ENCODE measurements around the gene PRIMA1.

Gene PRIMA1

DNA sequence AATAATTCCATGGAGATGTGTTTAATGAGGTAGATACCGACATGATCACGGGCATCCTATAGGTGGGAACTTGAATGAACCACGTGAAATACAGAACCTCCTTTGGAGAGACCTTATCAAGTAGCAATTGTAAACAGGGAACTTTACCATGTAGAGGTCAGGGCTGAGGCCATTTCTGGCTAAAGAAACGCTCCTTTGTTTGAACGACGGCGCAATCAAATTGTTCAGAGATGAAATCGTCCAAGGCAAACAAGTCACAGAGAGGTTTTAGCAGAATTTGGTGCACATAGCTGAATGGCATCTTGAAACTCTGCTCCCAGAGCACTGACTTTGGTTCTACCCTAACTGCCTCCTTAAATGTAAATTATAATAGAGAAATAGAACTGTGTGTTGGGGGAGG, 9.8 kb downstream of the PRIMA1 start:
- DNase-seq = no peak
- Histone ChIP-seq H3K4me1 (ENCODE audit: control extremely low read depth in 1 of 4, control insufficient read depth in 4 of 4, insufficient read depth in 4 of 4, low read length in 3 of 4) (no peaks in the 10 kb centered on the region), H3K9me3 (ENCODE audit: control extremely low read depth in 1 of 5, control insufficient read depth in 4 of 5, insufficient read depth in 2 of 5, low read depth in 1 of 5, low read length in 4 of 5) (no peaks in the 10 kb centered on the region), H3K4me3 (ENCODE audit: control insufficient read depth in 1 of 7, extremely low read depth in 1 of 7, insufficient read depth in 4 of 7, low read depth in 2 of 7, low read length in 6 of 7) (no peak overlapping the region), H3K27me3 (replicated peaks in 2 of 5; ENCODE audit: control insufficient read depth in 4 of 5, insufficient read depth in 5 of 5, low read length in 4 of 5) (peaks cover 0 to 9% (median 4%) of the 10 kb centered on the region in 5 experiments), H3K27ac (ENCODE audit: insufficient read depth in 1 of 2, low read depth in 1 of 2, low read length in 2 of 2, poor library complexity in 1 of 2, severe bottlenecking in 2 of 2) (no peak overlapping the region), H3K36me3 (ENCODE audit: control insufficient read depth in 4 of 4, insufficient read depth in 4 of 4, low read length in 3 of 4) (no peaks in the 10 kb centered on the region)
- POLR2A ChIA-PET = no interaction called here
- WGBS (ENCODE audit: insufficient coverage) = 86% methylated on average over 7 of the region's 8 CpGs
- CTCF ChIA-PET = no interaction called here

GRCh38 chr14:93775744-93776143, 12.5 kb downstream of the PRIMA1 start:
- H3K4me1 ChIP-seq (ENCODE audit: control extremely low read depth in 1 of 4, control insufficient read depth in 4 of 4, insufficient read depth in 4 of 4, low read length in 3 of 4) = no peaks in the 10 kb centered on the region
- ChIA-PET CTCF (no interaction called here), POLR2A (no interaction called here)
- H3K27me3 ChIP-seq (replicated peaks in 2 of 5; ENCODE audit: control insufficient read depth in 4 of 5, insufficient read depth in 5 of 5, low read length in 4 of 5) = peaks cover 0 to 6% (median 0%) of the 10 kb centered on the region in 5 experiments
- no peaks in the 10 kb centered on the region for H3K36me3 ChIP-seq (ENCODE audit: control insufficient read depth in 4 of 4, insufficient read depth in 4 of 4, low read length in 3 of 4)
- H3K4me3 ChIP-seq (ENCODE audit: control insufficient read depth in 1 of 7, extremely low read depth in 1 of 7, insufficient read depth in 4 of 7, low read depth in 2 of 7, low read length in 6 of 7) = no peak overlapping the region
- no peaks in the 10 kb centered on the region for H3K9me3 ChIP-seq (ENCODE audit: control extremely low read depth in 1 of 5, control insufficient read depth in 4 of 5, insufficient read depth in 2 of 5, low read depth in 1 of 5, low read length in 4 of 5)
- H3K27ac ChIP-seq (ENCODE audit: insufficient read depth in 1 of 2, low read depth in 1 of 2, low read length in 2 of 2, poor library complexity in 1 of 2, severe bottlenecking in 2 of 2) = no peak overlapping the region
- DNase-seq = no peak
- 100% methylated on average over 1 of the region's 3 CpGs for WGBS (ENCODE audit: insufficient coverage)

DNA sequence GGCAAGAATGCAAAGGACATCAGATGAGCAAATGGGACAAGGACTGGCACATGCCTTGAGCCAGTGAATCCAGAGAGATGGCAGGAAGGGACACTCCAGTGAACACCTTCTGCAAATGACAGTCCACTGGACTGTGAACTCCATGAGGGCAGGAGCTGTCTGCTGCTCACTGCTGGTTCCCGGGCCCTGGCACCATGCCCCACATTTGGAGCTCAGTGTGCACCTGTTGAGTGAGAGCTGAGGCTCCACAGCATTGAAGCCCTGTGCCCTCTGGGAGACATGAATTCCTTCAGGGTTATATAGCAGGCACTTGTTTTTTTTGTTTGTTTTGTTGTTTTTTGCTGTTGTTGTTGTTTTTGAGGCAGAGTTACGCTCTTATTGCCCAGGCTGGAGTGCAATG, 13.1 kb downstream of the PRIMA1 start:
- CTCF ChIA-PET = no interaction called here
- 100% methylated on average over 2 of the region's 2 CpGs for WGBS (ENCODE audit: insufficient coverage)
- no peak for DNase-seq

DNA sequence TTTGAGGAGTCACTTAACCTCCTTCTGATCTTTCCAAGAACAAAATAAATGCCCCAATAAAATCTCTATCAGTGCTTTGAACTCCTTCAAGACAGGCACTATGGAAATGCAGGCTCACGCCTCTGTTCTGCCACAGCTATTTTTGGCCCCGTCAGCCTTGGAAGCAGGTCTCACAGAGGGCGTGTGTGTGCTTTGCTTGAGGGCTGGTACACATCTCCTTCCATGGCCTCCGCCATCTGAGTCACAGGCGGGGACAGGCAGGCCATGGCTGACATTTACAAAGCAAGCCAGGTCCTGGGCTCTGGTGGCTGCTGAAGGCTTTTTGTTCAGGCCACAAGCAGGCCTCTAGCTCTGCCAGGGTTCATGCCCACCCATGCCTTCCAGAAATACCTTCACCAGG, 16.0 kb downstream of the PRIMA1 start:
- Histone ChIP-seq H3K36me3 (ENCODE audit: control insufficient read depth in 4 of 4, insufficient read depth in 4 of 4, low read length in 3 of 4) (no peaks in the 10 kb centered on the region), H3K9me3 (ENCODE audit: control extremely low read depth in 1 of 5, control insufficient read depth in 4 of 5, insufficient read depth in 2 of 5, low read depth in 1 of 5, low read length in 4 of 5) (no peaks in the 10 kb centered on the region), H3K27me3 (replicated peaks in 2 of 5; ENCODE audit: control insufficient read depth in 4 of 5, insufficient read depth in 5 of 5, low read length in 4 of 5) (peaks cover 0 to 4% (median 3%) of the 10 kb centered on the region in 5 experiments), H3K27ac (ENCODE audit: insufficient read depth in 1 of 2, low read depth in 1 of 2, low read length in 2 of 2, poor library complexity in 1 of 2, severe bottlenecking in 2 of 2) (no peak overlapping the region), H3K4me3 (ENCODE audit: control insufficient read depth in 1 of 7, extremely low read depth in 1 of 7, insufficient read depth in 4 of 7, low read depth in 2 of 7, low read length in 6 of 7) (no peak overlapping the region), H3K4me1 (ENCODE audit: control extremely low read depth in 1 of 4, control insufficient read depth in 4 of 4, insufficient read depth in 4 of 4, low read length in 3 of 4) (no peaks in the 10 kb centered on the region)
- ChIA-PET CTCF (interaction anchor here (1.5 kb wide), 1 partner anchor 15 kb away, joined by 3 read pairs; no protein-coding TSS in a partner anchor), POLR2A (no interaction called here)
- WGBS (ENCODE audit: insufficient coverage) = 86% methylated on average over 5 of the region's 5 CpGs
- no peak for DNase-seq

More for the DNA sequence above, 13.1 kb downstream of the PRIMA1 start:
- POLR2A ChIA-PET = no interaction called here
- Histone ChIP-seq H3K27me3 (replicated peaks in 2 of 5; ENCODE audit: control insufficient read depth in 4 of 5, insufficient read depth in 5 of 5, low read length in 4 of 5) (peaks cover 0 to 4% (median 0%) of the 10 kb centered on the region in 5 experiments), H3K9me3 (ENCODE audit: control extremely low read depth in 1 of 5, control insufficient read depth in 4 of 5, insufficient read depth in 2 of 5, low read depth in 1 of 5, low read length in 4 of 5) (no peaks in the 10 kb centered on the region), H3K4me1 (ENCODE audit: control extremely low read depth in 1 of 4, control insufficient read depth in 4 of 4, insufficient read depth in 4 of 4, low read length in 3 of 4) (no peaks in the 10 kb centered on the region), H3K27ac (ENCODE audit: insufficient read depth in 1 of 2, low read depth in 1 of 2, low read length in 2 of 2, poor library complexity in 1 of 2, severe bottlenecking in 2 of 2) (no peak overlapping the region), H3K36me3 (ENCODE audit: control insufficient read depth in 4 of 4, insufficient read depth in 4 of 4, low read length in 3 of 4) (no peaks in the 10 kb centered on the region), H3K4me3 (ENCODE audit: control insufficient read depth in 1 of 7, extremely low read depth in 1 of 7, insufficient read depth in 4 of 7, low read depth in 2 of 7, low read length in 6 of 7) (no peak overlapping the region)

DNA sequence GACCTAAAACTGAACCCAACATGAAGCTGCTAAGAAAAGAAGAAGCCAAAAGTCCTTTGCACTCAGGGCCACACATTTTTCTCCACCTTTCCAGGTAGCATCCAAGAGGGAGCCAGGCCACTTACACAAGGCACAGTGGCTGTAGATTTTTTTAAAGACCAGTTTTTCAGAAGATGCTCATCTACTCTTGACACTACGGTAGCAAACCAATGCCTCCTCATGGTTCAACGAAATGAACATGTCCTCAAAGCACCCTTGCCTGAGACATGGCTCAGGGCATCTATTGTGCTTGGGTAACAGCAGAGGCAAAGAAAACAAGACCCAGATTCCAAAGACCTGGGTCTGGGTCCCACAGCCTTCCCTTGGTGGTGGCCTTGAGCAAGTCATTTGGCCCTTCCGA, 22.3 kb downstream of the PRIMA1 start:
- Histone ChIP-seq H3K4me3 (ENCODE audit: control insufficient read depth in 1 of 7, extremely low read depth in 1 of 7, insufficient read depth in 4 of 7, low read depth in 2 of 7, low read length in 6 of 7) (no peak overlapping the region), H3K9me3 (ENCODE audit: control extremely low read depth in 1 of 5, control insufficient read depth in 4 of 5, insufficient read depth in 2 of 5, low read depth in 1 of 5, low read length in 4 of 5) (no peaks in the 10 kb centered on the region), H3K27ac (ENCODE audit: insufficient read depth in 1 of 2, low read depth in 1 of 2, low read length in 2 of 2, poor library complexity in 1 of 2, severe bottlenecking in 2 of 2) (no peak overlapping the region), H3K27me3 (replicated peaks in 2 of 5; ENCODE audit: control insufficient read depth in 4 of 5, insufficient read depth in 5 of 5, low read length in 4 of 5) (peaks cover 0 to 9% (median 3%) of the 10 kb centered on the region in 5 experiments), H3K4me1 (ENCODE audit: control extremely low read depth in 1 of 4, control insufficient read depth in 4 of 4, insufficient read depth in 4 of 4, low read length in 3 of 4) (no peaks in the 10 kb centered on the region), H3K36me3 (ENCODE audit: control insufficient read depth in 4 of 4, insufficient read depth in 4 of 4, low read length in 3 of 4) (no peaks in the 10 kb centered on the region)
- no peak for DNase-seq
- 67% methylated on average over 2 of the region's 3 CpGs for WGBS (ENCODE audit: insufficient coverage)
- POLR2A ChIA-PET = no interaction called here
- CTCF ChIA-PET = no interaction called here

DNA sequence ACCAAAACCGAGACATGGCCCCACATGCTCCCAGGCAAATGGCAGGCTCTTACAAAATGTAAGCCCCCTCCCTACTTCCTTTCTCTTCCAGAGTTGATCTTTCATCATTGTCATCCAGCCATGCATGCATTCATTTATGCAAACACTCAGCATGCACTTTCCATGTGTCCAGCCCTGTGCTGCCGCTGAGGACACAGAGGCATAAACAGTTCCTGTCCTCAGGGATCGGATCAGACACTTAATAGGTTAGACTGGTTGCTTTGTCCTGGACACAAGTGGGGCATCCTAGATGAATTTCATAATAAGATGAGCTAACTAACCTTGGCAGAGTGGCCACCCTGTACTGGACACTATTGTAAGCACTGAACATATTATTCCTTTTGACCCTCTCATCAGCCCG, 23.1 kb downstream of the PRIMA1 start:
- no peak overlapping the region for H3K4me3 ChIP-seq (ENCODE audit: control insufficient read depth in 1 of 7, extremely low read depth in 1 of 7, insufficient read depth in 4 of 7, low read depth in 2 of 7, low read length in 6 of 7)
- POLR2A ChIA-PET = no interaction called here
- H3K27me3 ChIP-seq (replicated peaks in 2 of 5; ENCODE audit: control insufficient read depth in 4 of 5, insufficient read depth in 5 of 5, low read length in 4 of 5) = peaks cover 0 to 9% (median 3%) of the 10 kb centered on the region in 5 experiments
- 96% methylated on average over 4 of the region's 4 CpGs for WGBS (ENCODE audit: insufficient coverage)
- peaks cover 0 to 6% (median 3%) of the 10 kb centered on the region in 4 experiments for H3K4me1 ChIP-seq (ENCODE audit: control extremely low read depth in 1 of 4, control insufficient read depth in 4 of 4, insufficient read depth in 4 of 4, low read length in 3 of 4)
- no peak for DNase-seq
- no peak overlapping the region for H3K27ac ChIP-seq (ENCODE audit: insufficient read depth in 1 of 2, low read depth in 1 of 2, low read length in 2 of 2, poor library complexity in 1 of 2, severe bottlenecking in 2 of 2)
- H3K36me3 ChIP-seq (ENCODE audit: control insufficient read depth in 4 of 4, insufficient read depth in 4 of 4, low read length in 3 of 4) = no peaks in the 10 kb centered on the region
- CTCF ChIA-PET = no interaction called here
- no peaks in the 10 kb centered on the region for H3K9me3 ChIP-seq (ENCODE audit: control extremely low read depth in 1 of 5, control insufficient read depth in 4 of 5, insufficient read depth in 2 of 5, low read depth in 1 of 5, low read length in 4 of 5)

GRCh38 chr14:93764211-93764659, 24.1 kb downstream of the PRIMA1 start:
- H3K9me3 ChIP-seq (ENCODE audit: control extremely low read depth in 1 of 5, control insufficient read depth in 4 of 5, insufficient read depth in 2 of 5, low read depth in 1 of 5, low read length in 4 of 5) = no peaks in the 10 kb centered on the region
- 88% methylated on average over 8 of the region's 8 CpGs for WGBS (ENCODE audit: insufficient coverage)
- no peaks in the 10 kb centered on the region for H3K36me3 ChIP-seq (ENCODE audit: control insufficient read depth in 4 of 4, insufficient read depth in 4 of 4, low read length in 3 of 4)
- CTCF ChIA-PET = interaction anchor here (0.6 kb wide), 1 partner anchor 15 kb away, joined by 3 read pairs; no protein-coding TSS in a partner anchor
- H3K27ac ChIP-seq (ENCODE audit: insufficient read depth in 1 of 2, low read depth in 1 of 2, low read length in 2 of 2, poor library complexity in 1 of 2, severe bottlenecking in 2 of 2) = no peak overlapping the region
- no peak overlapping the region for H3K4me3 ChIP-seq (ENCODE audit: control insufficient read depth in 1 of 7, extremely low read depth in 1 of 7, insufficient read depth in 4 of 7, low read depth in 2 of 7, low read length in 6 of 7)
- POLR2A ChIA-PET = no interaction called here
- peaks cover 0 to 15% (median 7%) of the 10 kb centered on the region in 4 experiments for H3K4me1 ChIP-seq (ENCODE audit: control extremely low read depth in 1 of 4, control insufficient read depth in 4 of 4, insufficient read depth in 4 of 4, low read length in 3 of 4)
- no peak for DNase-seq
- H3K27me3 ChIP-seq (replicated peaks in 2 of 5; ENCODE audit: control insufficient read depth in 4 of 5, insufficient read depth in 5 of 5, low read length in 4 of 5) = peaks cover 0 to 9% (median 3%) of the 10 kb centered on the region in 5 experiments

Data from common myeloid progenitor, CD34-positive (primary cell).